Measurements from ENCODE around the gene ADCY10. TPM values are rescaled to one million over a fixed set of nuclear protein-coding genes. Genes with fewer than 3 reads are reported as not detected.

ADCY10 gene
- total and polyA plus RNA-seq, 2 of the 4 experiments (the other 2 are of a cell fraction): under 0.01 to 0.03 TPM

- in situ Hi-C loops (cut with MboI; ENCODE audit: low sequenced_read_pairs): no loop called here
- peak overlapping the region; percentile 48; the same call in 1 of the 2 replicates for H3K4me2 ChIP-seq (ENCODE audit: low read depth, low read length)
- intact Hi-C loops (cut with micrococcal nuclease): loop anchor here (5.0 kb wide), 1 partner anchor 115 kb away; the partner anchor contains the start of genes DCAF6 and MPC2
- peaks cover 13% of the 10 kb centered on the region for H3K4me1 ChIP-seq (ENCODE audit: control insufficient read depth, insufficient read depth, low read length)
- ChIA-PET POLR2A (ENCODE audit: unreplicated experiment) (interaction anchor here (1.0 kb wide), 1 partner anchor 115 kb away, joined by 3 read pairs; the partner anchor contains the start of gene MPC2), CTCF (interaction anchor here (0.6 kb wide), 2 partner anchors 189 to 1979 kb away, joined by 3 to 4 read pairs; no protein-coding TSS in a partner anchor)
- H2BK120ac ChIP-seq (ENCODE audit: low read depth, low read length): peak overlapping the region; percentile 98
- peaks cover 24% of the 10 kb centered on the region for H3K9me1 ChIP-seq (ENCODE audit: insufficient read depth, low read length)
- peak overlapping the region; percentile 28; the same call in 1 of the 2 replicates for H3K27ac ChIP-seq (ENCODE audit: insufficient read depth, low read length)
- no peaks in the 10 kb centered on the region for H3K9me3 ChIP-seq (ENCODE audit: control insufficient read depth, insufficient read depth, low read length)
- H3K36me3 ChIP-seq (ENCODE audit: control insufficient read depth, insufficient read depth, low read length): no peaks in the 10 kb centered on the region
- peak overlapping the region; percentile 98 for H3K4ac ChIP-seq (ENCODE audit: low read depth, low read length)
- H2BK20ac ChIP-seq (ENCODE audit: low read depth, low read length): peak overlapping the region; percentile 100
- H3K27me3 ChIP-seq (ENCODE audit: control insufficient read depth, insufficient read depth, low read length): no peaks in the 10 kb centered on the region
- DNase-seq (peak; percentile 20), ATAC-seq (ENCODE audit: low read depth) (peak; percentile 18; the same call in 1 of the 2 replicates)
- H2AFZ ChIP-seq (replicated peaks; ENCODE audit: low read length, poor library complexity): peak overlapping the region; percentile 72
- peak overlapping the region; percentile 81 to 82 for H4K8ac ChIP-seq (ENCODE audit: low read depth in 2 of 2, low read length in 2 of 2)
- dilution Hi-C loops (cut with HindIII; ENCODE audit: low sequenced_read_pairs, unreplicated experiment): no loop called here
- H3K56ac ChIP-seq (ENCODE audit: extremely low read depth, insufficient read depth, low read length): peak overlapping the region; percentile 49; the same call in 1 of the 2 replicates
- H2BK15ac ChIP-seq (ENCODE audit: low read depth, low read length): peak overlapping the region; percentile 99
- H2AK9ac ChIP-seq (replicated peaks; ENCODE audit: low read depth, low read length, poor library complexity): peak overlapping the region; percentile 20
- TF ChIP-seq NFE2L2 (IDR thresholded peaks at IDR 0.05; ENCODE audit: low read depth, low read length) (peak; percentile 33; the same call in 1 of the 2 replicates), MAFK (IDR thresholded peaks at IDR 0.05; ENCODE audit: low read depth, low read length) (no peak)
- peak overlapping the region; percentile 94; the same call in 1 of the 2 replicates for H3K23ac ChIP-seq (ENCODE audit: low read depth, low read length)
- H3K79me1 ChIP-seq (ENCODE audit: low read depth in 1 of 2, low read length in 2 of 2): peaks cover 0 to 13% of the 10 kb centered on the region in 2 experiments; a peak in 2 of 4 replicates
- H3K14ac ChIP-seq (replicated peaks; ENCODE audit: low read depth, low read length): peak overlapping the region; percentile 92
- H3K9ac ChIP-seq (ENCODE audit: low read depth, low read length): peak overlapping the region; percentile 9; the same call in 1 of the 2 replicates
- peak overlapping the region; percentile 98 for H2AK5ac ChIP-seq (ENCODE audit: low read depth, low read length)
- no peaks in the 10 kb centered on the region for H4K20me1 ChIP-seq (ENCODE audit: insufficient read depth, low read length)
- H4K5ac ChIP-seq (ENCODE audit: low read depth, low read length): peak overlapping the region; percentile 82; the same call in 1 of the 2 replicates
- no peak overlapping the region for H3K4me3 ChIP-seq (ENCODE audit: insufficient read depth, low read depth, low read length)
- H3K18ac ChIP-seq (ENCODE audit: low read depth, low read length): peak overlapping the region; percentile 95
- H2BK5ac ChIP-seq (ENCODE audit: low read depth, low read length, poor library complexity, severe bottlenecking): peak overlapping the region; percentile 73
- H4K91ac ChIP-seq (ENCODE audit: insufficient read depth, low read depth, low read length): peak overlapping the region; percentile 95
- no TSS peak for BruUV-seq (replicated peaks)
- WGBS, 2 experiments (ENCODE audit: extremely low coverage in 2 of 2, insufficient read length in 1 of 2): no CpG with 5 or more reads among the region's 4 CpGs
These were observed 91.8 kb downstream of the ADCY10 start for GRCh38 chr1:167821969-167822685.

Measured in IMR-90 (cell line).